Stimulated activated naive CD4-positive, alpha-beta T cell (primary cell): ENCODE measurements around the gene IGDCC3.

Experiments used
- DNase-seq, 6 experiments: peaks; one replicate each; lab custom pipeline; 2025; lab: John Stamatoyannopoulos, UW

The IGDCC3 gene

GRCh38 chr15:65388306-65389080 is 10.7 kb upstream of the IGDCC3 start:
- no peak for DNase-seq

- no peak for DNase-seq
These were observed 9.1 kb upstream of the IGDCC3 start for GRCh38 chr15:65386886-65387285.

GRCh38 chr15:65386376-65386775 is 8.6 kb upstream of the IGDCC3 start:
- DNase-seq, result no peak

DNA sequence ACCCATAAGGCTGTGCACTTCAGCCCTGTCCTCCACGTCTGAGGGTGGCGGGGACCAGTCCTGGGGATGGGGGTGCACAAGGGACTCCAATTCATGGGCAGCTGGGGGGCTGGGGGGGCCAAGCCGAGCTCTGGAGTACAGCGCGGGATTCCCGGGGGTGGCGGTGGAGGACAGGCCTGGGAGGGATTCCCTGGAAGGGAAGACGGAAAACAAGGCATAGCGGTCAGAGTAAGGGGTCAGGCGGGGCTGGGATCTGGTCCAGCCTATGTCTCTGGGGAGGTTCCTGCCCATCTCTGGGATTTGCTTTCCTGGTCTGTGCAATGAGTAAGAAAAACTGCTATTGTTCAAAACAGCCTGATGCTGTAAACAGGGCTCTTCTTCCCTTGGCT is 8.1 kb upstream of the IGDCC3 start:
- DNase-seq, result no peak

- peak; percentile 50 to 83 (median 72) for DNase-seq
These were observed 7.4 kb upstream of the IGDCC3 start for GRCh38 chr15:65384895-65385869.

GRCh38 chr15:65384505-65384894 is 6.7 kb upstream of the IGDCC3 start:
- no peak for DNase-seq

DNA sequence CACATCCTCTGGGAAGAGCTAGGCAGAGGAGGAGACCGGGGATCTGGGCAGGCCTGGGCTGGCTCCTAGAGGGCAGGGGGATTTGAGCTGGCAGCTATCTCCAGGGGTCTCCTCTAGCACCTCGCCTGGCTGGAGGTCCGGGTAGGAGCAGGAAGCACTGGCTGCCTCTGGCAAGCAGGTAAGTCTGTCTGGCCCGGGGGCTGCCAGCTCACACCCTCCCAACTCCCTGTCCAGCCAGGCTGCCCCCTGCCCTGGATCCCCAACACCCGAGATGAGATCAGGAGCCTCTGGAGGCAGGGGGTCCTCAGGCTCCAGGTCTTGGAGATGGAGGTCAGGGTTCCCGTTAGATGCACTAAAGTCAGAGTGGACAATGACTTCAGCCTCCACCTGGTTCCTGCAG is 6.2 kb upstream of the IGDCC3 start:
- no peak for DNase-seq

- no peak for DNase-seq
These were observed 5.7 kb upstream of the IGDCC3 start for GRCh38 chr15:65383456-65383855.

DNA sequence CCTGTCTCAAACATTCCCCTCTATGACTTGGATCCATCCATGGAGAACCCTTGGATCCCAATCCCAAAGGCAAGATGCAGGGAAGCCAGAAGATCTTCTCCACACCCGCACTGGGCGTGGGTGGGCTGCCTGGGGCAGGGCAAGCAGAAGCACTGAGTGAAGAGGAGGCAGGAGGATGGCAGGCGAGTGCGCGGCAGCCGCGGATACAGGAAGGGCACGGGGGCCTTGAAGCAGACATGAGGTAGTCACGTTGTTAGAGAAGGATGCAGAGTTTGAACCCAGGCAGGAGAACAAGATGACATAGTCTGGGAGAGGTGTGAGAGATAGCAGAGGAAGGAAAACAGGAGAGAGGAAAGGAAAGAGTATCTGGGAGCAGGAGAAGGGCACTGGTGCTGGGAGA is 5.1 kb upstream of the IGDCC3 start:
- no peak for DNase-seq

- no peak for DNase-seq
These were observed 4.3 kb upstream of the IGDCC3 start for GRCh38 chr15:65382146-65382491.

- DNase-seq, result no peak
These were observed 3.8 kb upstream of the IGDCC3 start for GRCh38 chr15:65381445-65382145.

GRCh38 chr15:65379986-65380385 is 2.2 kb upstream of the IGDCC3 start:
- DNase-seq, result no peak

- DNase-seq, result no peak
These were observed 462 bp downstream of the IGDCC3 start for GRCh38 chr15:65377105-65377975.

- no peak for DNase-seq
These were observed 1.1 kb downstream of the IGDCC3 start for GRCh38 chr15:65376767-65377104.

GRCh38 chr15:65375871-65376607 is 1.8 kb downstream of the IGDCC3 start:
- DNase-seq, result no peak

- no peak for DNase-seq
These were observed 2.9 kb downstream of the IGDCC3 start for GRCh38 chr15:65374821-65375401.

- no peak for DNase-seq
These were observed 3.5 kb downstream of the IGDCC3 start for GRCh38 chr15:65374334-65374733.

GRCh38 chr15:65373163-65373651 is 4.6 kb downstream of the IGDCC3 start:
- DNase-seq, result no peak

- DNase-seq, result no peak
These were observed 5.1 kb downstream of the IGDCC3 start for GRCh38 chr15:65372787-65373067.

GRCh38 chr15:65371976-65372786 is 5.6 kb downstream of the IGDCC3 start:
- DNase-seq, result no peak
